ENCODE data around the gene SLC25A33.
A peak's percentile ranks its signal among the peaks of the same experiment; 100 is the strongest.
"Not testable (repeated sequence)": the region's sequence is repeated elsewhere in the genome, so short reads cannot be mapped to it uniquely, and the experiment has no call there.

SLC25A33 gene

DNA sequence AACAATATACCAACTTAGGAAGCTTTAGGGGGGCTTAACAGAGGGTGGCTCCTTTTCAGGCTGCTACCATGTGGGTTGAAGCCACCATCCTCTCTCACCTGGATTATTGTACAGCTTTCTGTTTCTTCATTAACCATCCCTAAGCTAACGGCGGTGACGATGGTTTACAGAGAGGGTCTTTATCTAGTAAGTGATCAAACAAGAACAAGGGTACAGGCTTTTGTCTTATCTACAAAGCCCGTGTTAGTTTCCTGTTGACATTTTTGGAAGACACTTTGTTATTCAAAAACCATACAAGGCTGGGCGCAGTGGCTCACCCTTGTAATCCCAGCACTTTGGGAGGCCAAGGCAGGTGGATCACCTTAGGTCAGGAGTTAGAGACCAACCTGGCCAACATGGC is 20.4 kb downstream of the SLC25A33 start:
- H3K4me3 ChIP-seq (ENCODE audit: extremely low read depth, insufficient read depth, low read length, poor library complexity, severe bottlenecking): no peak overlapping the region
- peaks cover 51% of the 10 kb centered on the region for H3K36me3 ChIP-seq (ENCODE audit: control insufficient read depth, insufficient read depth, low read length)
- 60 to 73% methylated on average over 2 to 4 of the region's 5 CpGs for WGBS, 2 experiments (ENCODE audit: insufficient coverage in 2 of 2)
- peaks cover 15% of the 10 kb centered on the region for H3K4me1 ChIP-seq (ENCODE audit: control insufficient read depth, insufficient read depth, low read length, poor library complexity, severe bottlenecking)
- no peak overlapping the region for H3K27ac ChIP-seq (ENCODE audit: low read depth, low read length, severe bottlenecking)
- H3K9me3 ChIP-seq (ENCODE audit: control insufficient read depth, low read length): peaks cover 7% of the 10 kb centered on the region

DNA sequence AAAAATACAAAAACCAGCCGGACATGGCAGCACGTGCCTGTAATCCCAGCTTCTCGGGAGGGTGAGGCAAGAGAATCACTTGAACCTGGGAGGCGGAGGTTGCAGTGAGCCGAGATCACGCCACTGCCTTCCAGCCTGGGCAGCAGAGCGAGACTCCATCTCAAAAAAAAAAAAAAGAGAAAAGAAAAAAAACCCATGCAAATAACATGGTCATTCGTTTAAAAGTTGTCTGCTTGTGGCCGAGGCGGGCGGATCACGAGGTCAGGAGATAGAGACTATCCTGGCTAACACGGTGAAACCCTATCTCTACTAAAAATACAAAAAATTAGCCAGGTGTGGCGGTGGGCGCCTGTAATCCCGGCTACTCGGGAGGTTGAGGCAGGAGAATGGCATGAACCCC is 20.8 kb downstream of the SLC25A33 start:
- not testable (repeated sequence) for H3K4me3 ChIP-seq (ENCODE audit: extremely low read depth, insufficient read depth, low read length, poor library complexity, severe bottlenecking); H3K9me3 ChIP-seq (ENCODE audit: control insufficient read depth, low read length); H3K27ac ChIP-seq (ENCODE audit: low read depth, low read length, severe bottlenecking)
- WGBS, 2 experiments (ENCODE audit: insufficient coverage in 2 of 2): 94 to 97% methylated on average over 9 to 10 of the region's 17 CpGs
- Histone ChIP-seq H3K4me1 (ENCODE audit: control insufficient read depth, insufficient read depth, low read length, poor library complexity, severe bottlenecking) (peaks cover 15% of the 10 kb centered on the region), H3K36me3 (ENCODE audit: control insufficient read depth, insufficient read depth, low read length) (peaks cover 54% of the 10 kb centered on the region)

DNA sequence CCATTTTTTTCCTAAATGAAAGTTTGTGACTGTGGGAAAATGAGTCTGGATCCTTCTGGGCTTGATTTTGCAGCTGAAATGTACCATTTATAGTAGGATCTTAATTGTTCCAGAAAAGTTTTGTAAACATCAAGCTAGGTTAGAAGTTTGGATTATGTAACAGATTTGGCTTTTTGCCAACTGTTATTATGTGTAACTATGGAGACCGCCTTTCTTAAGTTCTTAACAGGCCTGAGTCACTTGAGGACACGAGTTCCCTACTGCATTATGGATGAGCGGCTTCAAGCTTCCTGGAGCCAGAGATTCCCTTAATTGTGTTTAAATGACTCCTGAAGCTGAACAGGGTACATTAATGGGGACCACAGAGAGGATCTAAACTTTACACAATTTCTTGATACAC is 22.2 kb downstream of the SLC25A33 start:
- Histone ChIP-seq H3K27ac (ENCODE audit: low read depth, low read length, severe bottlenecking) (peak overlapping the region; percentile 53), H3K36me3 (ENCODE audit: control insufficient read depth, insufficient read depth, low read length) (peaks cover 40% of the 10 kb centered on the region), H3K9me3 (ENCODE audit: control insufficient read depth, low read length) (peaks cover 7% of the 10 kb centered on the region), H3K4me1 (ENCODE audit: control insufficient read depth, insufficient read depth, low read length, poor library complexity, severe bottlenecking) (peaks cover 15% of the 10 kb centered on the region), H3K4me3 (ENCODE audit: extremely low read depth, insufficient read depth, low read length, poor library complexity, severe bottlenecking) (no peak overlapping the region)
- 93 to 100% methylated on average over 3 of the region's 3 CpGs for WGBS, 2 experiments (ENCODE audit: insufficient coverage in 2 of 2)

DNA sequence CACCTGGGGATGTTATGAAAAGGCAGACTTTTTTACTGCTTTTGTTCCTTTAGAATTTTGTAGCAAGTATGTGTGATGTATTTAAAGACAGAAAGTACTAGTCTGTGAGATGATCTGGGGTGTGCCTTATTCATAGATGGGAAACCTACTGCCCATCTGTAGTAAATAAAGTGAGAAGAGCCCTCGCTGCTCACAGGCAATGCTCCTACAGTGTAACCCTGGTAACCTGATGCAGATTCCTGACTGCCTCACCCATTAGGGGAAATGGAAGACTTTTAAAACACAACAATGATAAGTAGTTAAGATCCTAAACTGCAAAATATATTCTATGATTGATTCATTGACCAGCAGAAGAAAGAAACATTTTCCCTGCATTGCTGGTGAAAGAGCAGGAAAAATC is 30.0 kb downstream of the SLC25A33 start:
- peaks cover under 1% of the 10 kb centered on the region for H3K9me3 ChIP-seq (ENCODE audit: control insufficient read depth, low read length)
- H3K36me3 ChIP-seq (ENCODE audit: control insufficient read depth, insufficient read depth, low read length): peaks cover 31% of the 10 kb centered on the region
- no CpG with 5 or more reads among the region's 1 CpG for WGBS, 2 experiments (ENCODE audit: insufficient coverage in 2 of 2)

DNA sequence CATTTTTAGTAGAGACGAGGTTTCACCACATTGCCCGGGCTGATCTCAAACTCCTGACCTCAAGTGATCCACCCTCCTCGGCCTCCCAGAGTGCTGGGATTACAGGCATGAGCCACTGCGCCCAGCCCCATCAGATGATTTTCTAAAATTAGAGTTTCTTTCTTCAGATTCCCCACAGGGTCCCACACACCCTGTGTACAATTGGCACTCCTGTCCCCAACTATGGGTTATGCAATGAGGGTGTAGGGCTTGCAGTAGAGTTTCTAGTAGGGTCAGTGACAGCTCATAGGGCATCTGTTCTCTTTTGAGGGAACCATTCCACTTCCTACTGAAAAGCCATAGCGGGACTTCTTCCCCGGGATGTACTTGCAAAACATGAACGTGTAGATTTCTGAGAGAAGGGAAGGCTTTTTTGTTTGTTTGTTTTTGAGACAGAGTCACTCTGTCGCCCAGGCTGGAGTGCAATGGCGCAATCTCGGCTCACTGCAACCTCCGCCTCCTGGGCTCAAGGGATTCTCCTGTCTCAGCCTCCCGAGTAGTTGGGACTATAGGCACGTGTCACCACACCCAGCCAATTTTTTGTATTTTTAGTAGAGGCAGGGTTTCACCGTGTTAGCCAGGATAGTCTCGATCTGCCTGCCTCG is 31.7 kb downstream of the SLC25A33 start:
- 94 to 96% methylated on average over 12 to 14 of the region's 16 CpGs for WGBS, 2 experiments (ENCODE audit: insufficient coverage in 2 of 2)
- not testable (repeated sequence) for H3K9me3 ChIP-seq (ENCODE audit: control insufficient read depth, low read length); H3K4me3 ChIP-seq (ENCODE audit: extremely low read depth, insufficient read depth, low read length, poor library complexity, severe bottlenecking); H3K27ac ChIP-seq (ENCODE audit: low read depth, low read length, severe bottlenecking); H3K4me1 ChIP-seq (ENCODE audit: control insufficient read depth, insufficient read depth, low read length, poor library complexity, severe bottlenecking)
- H3K36me3 ChIP-seq (ENCODE audit: control insufficient read depth, insufficient read depth, low read length): peaks cover 30% of the 10 kb centered on the region

More for the DNA sequence above, 30.0 kb downstream of the SLC25A33 start:
- H3K27ac ChIP-seq (ENCODE audit: low read depth, low read length, severe bottlenecking): no peak overlapping the region
- no peak overlapping the region for H3K4me3 ChIP-seq (ENCODE audit: extremely low read depth, insufficient read depth, low read length, poor library complexity, severe bottlenecking)
- no peaks in the 10 kb centered on the region for H3K4me1 ChIP-seq (ENCODE audit: control insufficient read depth, insufficient read depth, low read length, poor library complexity, severe bottlenecking)

DNA sequence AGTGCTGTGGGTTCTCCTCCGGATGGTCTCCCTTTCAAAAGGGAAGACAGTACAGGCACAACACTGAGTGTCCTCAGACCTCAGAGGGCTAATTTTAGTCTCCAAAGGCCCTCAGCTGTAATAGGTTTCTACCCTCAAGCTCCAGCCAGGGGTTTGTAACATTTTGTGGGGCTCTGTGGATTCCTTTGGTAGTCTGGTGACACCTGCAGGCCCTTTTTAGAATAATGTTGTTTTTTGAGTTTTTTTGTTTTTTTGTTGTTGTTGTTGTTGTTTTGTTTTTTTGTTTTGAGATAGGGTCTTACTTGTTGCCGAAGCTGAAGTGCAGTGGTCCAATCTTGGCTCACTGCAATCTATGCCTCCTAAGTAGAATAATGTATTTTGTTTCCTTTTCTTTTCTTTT is 34.5 kb downstream of the SLC25A33 start:
- Histone ChIP-seq H3K4me3 (ENCODE audit: extremely low read depth, insufficient read depth, low read length, poor library complexity, severe bottlenecking) (no peak overlapping the region), H3K27ac (ENCODE audit: low read depth, low read length, severe bottlenecking) (no peak overlapping the region), H3K4me1 (ENCODE audit: control insufficient read depth, insufficient read depth, low read length, poor library complexity, severe bottlenecking) (no peaks in the 10 kb centered on the region), H3K9me3 (ENCODE audit: control insufficient read depth, low read length) (no peaks in the 10 kb centered on the region), H3K36me3 (ENCODE audit: control insufficient read depth, insufficient read depth, low read length) (peaks cover 30% of the 10 kb centered on the region)
- 85 to 100% methylated on average over 1 of the region's 2 CpGs for WGBS, 2 experiments (ENCODE audit: insufficient coverage in 2 of 2)

DNA sequence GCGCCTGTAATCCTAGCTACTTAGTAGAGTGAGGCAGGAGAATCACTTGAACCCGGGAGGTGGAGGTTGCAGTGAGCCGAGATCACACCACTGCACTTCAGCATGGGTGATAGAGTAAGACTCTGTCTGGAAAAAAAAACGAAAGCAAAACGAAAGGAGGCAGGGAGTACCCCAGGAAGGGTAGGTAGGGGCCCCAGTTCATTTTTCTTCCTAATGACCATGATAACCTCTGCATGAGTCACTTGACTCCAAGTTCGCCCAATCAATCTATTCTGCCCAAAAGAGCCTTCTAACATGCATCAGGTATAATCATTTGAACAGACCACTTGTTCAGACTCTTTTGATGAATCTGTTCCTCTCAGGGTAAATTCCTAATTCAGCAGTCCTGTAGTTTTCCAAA is 36.2 kb downstream of the SLC25A33 start:
- H3K36me3 ChIP-seq (ENCODE audit: control insufficient read depth, insufficient read depth, low read length): peaks cover 43% of the 10 kb centered on the region
- WGBS, 2 experiments (ENCODE audit: insufficient coverage in 2 of 2): 92 to 96% methylated on average over 6 of the region's 6 CpGs
- H3K4me1 ChIP-seq (ENCODE audit: control insufficient read depth, insufficient read depth, low read length, poor library complexity, severe bottlenecking): no peaks in the 10 kb centered on the region

DNA sequence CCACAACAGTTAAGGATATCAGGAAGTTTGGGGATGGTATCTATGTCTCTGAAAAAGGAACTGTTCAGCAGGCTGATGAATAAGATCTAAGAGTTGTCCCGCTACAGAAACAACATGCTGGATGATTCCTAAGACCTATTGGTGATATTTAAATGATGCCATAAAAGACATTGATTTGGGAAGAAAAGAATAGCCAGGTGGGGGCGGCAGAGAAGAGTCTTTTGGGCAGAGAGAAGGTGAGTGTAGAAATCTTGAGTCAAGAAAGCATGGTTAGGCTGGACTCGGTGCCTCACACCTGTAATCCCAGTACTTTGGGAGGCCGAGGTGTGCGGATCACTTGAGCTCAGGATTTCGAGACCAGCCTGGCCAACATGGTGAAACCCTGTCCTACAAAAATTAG is 37.6 kb downstream of the SLC25A33 start:
- H3K9me3 ChIP-seq (ENCODE audit: control insufficient read depth, low read length): no peaks in the 10 kb centered on the region
- WGBS, 2 experiments (ENCODE audit: insufficient coverage in 2 of 2): 93 to 95% methylated on average over 6 of the region's 6 CpGs
- no peak overlapping the region for H3K4me3 ChIP-seq (ENCODE audit: extremely low read depth, insufficient read depth, low read length, poor library complexity, severe bottlenecking)
- no peak overlapping the region for H3K27ac ChIP-seq (ENCODE audit: low read depth, low read length, severe bottlenecking)
- no peaks in the 10 kb centered on the region for H3K4me1 ChIP-seq (ENCODE audit: control insufficient read depth, insufficient read depth, low read length, poor library complexity, severe bottlenecking)
- peaks cover 44% of the 10 kb centered on the region for H3K36me3 ChIP-seq (ENCODE audit: control insufficient read depth, insufficient read depth, low read length)

More for the DNA sequence above, 36.2 kb downstream of the SLC25A33 start:
- H3K9me3 ChIP-seq (ENCODE audit: control insufficient read depth, low read length): no peaks in the 10 kb centered on the region
- no peak overlapping the region for H3K4me3 ChIP-seq (ENCODE audit: extremely low read depth, insufficient read depth, low read length, poor library complexity, severe bottlenecking)
- no peak overlapping the region for H3K27ac ChIP-seq (ENCODE audit: low read depth, low read length, severe bottlenecking)

DNA sequence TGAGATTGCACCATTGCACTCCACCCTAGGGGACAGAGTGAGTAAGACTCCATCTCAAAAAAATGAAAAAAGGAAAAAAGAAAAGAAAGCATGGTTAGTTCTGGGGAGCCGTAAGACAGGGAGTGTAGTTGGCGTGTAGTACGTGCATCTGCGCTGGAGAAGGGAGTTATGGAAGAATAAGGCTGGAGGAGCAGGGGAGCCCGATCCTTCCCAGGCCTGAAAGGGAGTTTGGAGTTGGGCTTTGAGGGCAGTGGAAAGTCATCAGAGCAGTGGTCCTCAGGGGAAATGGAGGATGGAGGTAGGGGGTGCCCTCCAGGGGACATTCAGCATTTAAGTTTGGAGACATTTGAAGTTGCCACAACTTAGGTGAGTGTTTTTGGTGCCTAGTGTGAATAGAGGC is 38.2 kb downstream of the SLC25A33 start:
- Histone ChIP-seq H3K4me1 (ENCODE audit: control insufficient read depth, insufficient read depth, low read length, poor library complexity, severe bottlenecking) (no peaks in the 10 kb centered on the region), H3K27ac (ENCODE audit: low read depth, low read length, severe bottlenecking) (no peak overlapping the region), H3K36me3 (ENCODE audit: control insufficient read depth, insufficient read depth, low read length) (peaks cover 48% of the 10 kb centered on the region), H3K4me3 (ENCODE audit: extremely low read depth, insufficient read depth, low read length, poor library complexity, severe bottlenecking) (no peak overlapping the region), H3K9me3 (ENCODE audit: control insufficient read depth, low read length) (no peaks in the 10 kb centered on the region)
- WGBS, 2 experiments (ENCODE audit: insufficient coverage in 2 of 2): 80 to 91% methylated on average over 4 to 5 of the region's 5 CpGs

DNA sequence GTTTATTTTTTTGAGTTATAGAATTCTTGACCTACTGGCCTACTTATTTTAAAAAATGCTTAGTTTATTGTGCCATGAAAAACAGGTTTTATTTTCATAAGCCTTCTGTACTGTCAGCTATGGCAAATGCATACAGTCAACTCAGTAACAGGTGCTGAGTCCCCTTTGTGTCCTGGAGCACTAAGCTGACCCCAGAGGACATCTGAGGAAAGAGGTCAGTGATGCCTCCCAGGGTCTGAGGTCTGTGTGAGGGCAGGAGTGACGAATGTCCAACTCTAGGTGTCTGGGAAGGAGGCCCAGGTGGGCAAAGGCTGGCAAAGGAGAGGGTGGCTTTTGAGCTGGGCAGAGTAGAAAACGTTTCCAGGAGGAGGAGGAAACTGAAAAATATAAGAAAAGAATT is 41.7 kb downstream of the SLC25A33 start:
- WGBS, 2 experiments (ENCODE audit: insufficient coverage in 2 of 2): 89 to 100% methylated on average over 1 of the region's 2 CpGs
- Histone ChIP-seq H3K4me3 (ENCODE audit: extremely low read depth, insufficient read depth, low read length, poor library complexity, severe bottlenecking) (no peak overlapping the region), H3K9me3 (ENCODE audit: control insufficient read depth, low read length) (no peaks in the 10 kb centered on the region), H3K4me1 (ENCODE audit: control insufficient read depth, insufficient read depth, low read length, poor library complexity, severe bottlenecking) (no peaks in the 10 kb centered on the region), H3K27ac (ENCODE audit: low read depth, low read length, severe bottlenecking) (no peak overlapping the region), H3K36me3 (ENCODE audit: control insufficient read depth, insufficient read depth, low read length) (peaks cover 61% of the 10 kb centered on the region)

DNA sequence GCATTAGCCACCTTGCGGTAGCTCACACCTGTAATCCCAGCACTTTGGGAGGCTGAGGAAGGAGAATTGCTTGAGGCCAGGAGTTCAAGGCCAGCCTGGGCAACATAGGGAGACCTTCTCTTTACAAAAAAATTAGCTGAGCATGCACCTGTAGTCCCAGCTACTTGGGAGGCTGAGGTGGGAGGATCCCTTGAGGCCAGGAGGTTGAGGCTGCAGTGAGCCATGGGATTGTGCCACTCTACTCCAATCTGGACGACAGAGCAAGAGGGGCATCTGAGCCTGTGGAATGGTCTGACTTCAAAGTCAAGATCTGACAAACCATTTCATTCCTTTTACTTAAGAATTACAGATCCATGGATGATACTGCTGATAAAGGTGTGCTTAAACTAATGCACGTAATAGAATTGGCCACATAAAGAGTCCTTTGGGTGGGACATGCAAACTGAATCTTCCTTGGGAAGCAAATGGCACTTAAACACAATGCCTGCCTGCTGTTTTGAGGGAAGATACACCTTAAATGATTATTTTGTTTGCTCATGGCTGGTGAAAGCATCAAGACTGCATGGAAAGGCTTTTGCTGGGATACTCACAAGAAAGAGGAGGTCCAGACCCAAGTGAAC is 47.0 kb downstream of the SLC25A33 start:
- H3K36me3 ChIP-seq (ENCODE audit: control insufficient read depth, insufficient read depth, low read length): peaks cover 30% of the 10 kb centered on the region
- no peak overlapping the region for H3K27ac ChIP-seq (ENCODE audit: low read depth, low read length, severe bottlenecking)
- WGBS, 2 experiments (ENCODE audit: insufficient coverage in 2 of 2): 86 to 88% methylated on average over 1 to 2 of the region's 3 CpGs
- H3K4me1 ChIP-seq (ENCODE audit: control insufficient read depth, insufficient read depth, low read length, poor library complexity, severe bottlenecking): peaks cover 6% of the 10 kb centered on the region
- no peaks in the 10 kb centered on the region for H3K9me3 ChIP-seq (ENCODE audit: control insufficient read depth, low read length)
- H3K4me3 ChIP-seq (ENCODE audit: extremely low read depth, insufficient read depth, low read length, poor library complexity, severe bottlenecking): no peak overlapping the region

All from mesodermal cell (in vitro differentiated cells).